Cortex of kidney (tissue), 1 donor: ENCODE results near the gene CNOT9.
A peak's percentile ranks its signal among the peaks of the same experiment; 100 is the strongest.
"Not testable (repeated sequence)": the region's sequence is repeated elsewhere in the genome, so short reads cannot be mapped to it uniquely, and the experiment has no call there.

Experiments used
- DNase-seq: peaks from one replicate; lab custom pipeline; 2025; lab: John Stamatoyannopoulos, UW

CNOT9 gene

GRCh38 chr2:218568190-218569037 is at the start of gene CNOT9, which contains the start of gene USP37:
Gene CNOT9, plus strand, starts transcription at chr2:218568839. Its CDS starts 116 bp downstream, at chr2:218568955.
Gene USP37, minus strand, starts transcription at chr2:218568351. Its CDS starts 9,698 bp downstream, at chr2:218558653.
- peak; percentile 39 for DNase-seq

GRCh38 chr2:218518876-218519275 is 49.8 kb upstream of the CNOT9 start:
- DNase-seq, result no peak

GRCh38 chr2:218523651-218524050 is 45.0 kb upstream of the CNOT9 start:
- DNase-seq, result no peak

- not testable (repeated sequence) for DNase-seq
Measured at GRCh38 chr2:218528409-218528808, 40.2 kb upstream of the CNOT9 start.

GRCh38 chr2:218529990-218530389 is 38.6 kb upstream of the CNOT9 start:
- DNase-seq, result no peak

GRCh38 chr2:218536804-218537494 is 31.7 kb upstream of the CNOT9 start:
- no peak for DNase-seq

- DNase-seq, result no peak
Measured at GRCh38 chr2:218540015-218540414, 28.6 kb upstream of the CNOT9 start.

- DNase-seq, result no peak
Measured at GRCh38 chr2:218546012-218546411, 22.6 kb upstream of the CNOT9 start.

- DNase-seq, result no peak
Measured at GRCh38 chr2:218547511-218547910, 21.1 kb upstream of the CNOT9 start.

- no peak for DNase-seq
Measured at GRCh38 chr2:218547978-218548377, 20.7 kb upstream of the CNOT9 start.

GRCh38 chr2:218554225-218554624 is 14.4 kb upstream of the CNOT9 start:
- DNase-seq, result not testable (repeated sequence)

GRCh38 chr2:218555527-218555926 is 13.1 kb upstream of the CNOT9 start:
- no peak for DNase-seq

GRCh38 chr2:218557941-218558340 is 10.7 kb upstream of the CNOT9 start:
- DNase-seq, result no peak

- DNase-seq, result no peak
Measured at GRCh38 chr2:218558986-218559385, 9.7 kb upstream of the CNOT9 start.

- no peak for DNase-seq
Measured at GRCh38 chr2:218564056-218564455, 4.6 kb upstream of the CNOT9 start.

- DNase-seq, result no peak
Measured at GRCh38 chr2:218566296-218566695, 2.3 kb upstream of the CNOT9 start.

GRCh38 chr2:218567797-218568189 is 846 bp upstream of the CNOT9 start:
- DNase-seq, result no peak

GRCh38 chr2:218569038-218569431 is 396 bp downstream of the CNOT9 start:
- DNase-seq, result no peak

- DNase-seq, result no peak
Measured at GRCh38 chr2:218569661-218570500, 1.2 kb downstream of the CNOT9 start.

- DNase-seq, result no peak
Measured at GRCh38 chr2:218570850-218571249, 2.2 kb downstream of the CNOT9 start.

- DNase-seq, result no peak
Measured at GRCh38 chr2:218576854-218577253, 8.2 kb downstream of the CNOT9 start.
